CD8-positive, alpha-beta memory T cell (primary cell): Measurements from ENCODE around the gene BPIFB3. TPM values are rescaled to one million over a fixed set of nuclear protein-coding genes. Genes with fewer than 3 reads are reported as not detected.

Source experiments
- CTCF ChIA-PET: fragments of 350-600 bp; sonication (Branson Sonifier 250); formaldehyde crosslinking; loops from one replicate; lab custom pipeline; 2021; ENCODE audit warnings: antibody characterized with exemption; lab: Charles Lee
- POLR2A ChIA-PET: fragments of 350-600 bp; sonication (Branson Sonifier 250); formaldehyde crosslinking; loops from one replicate; lab custom pipeline; 2021; ENCODE audit warnings: antibody characterized with exemption; lab: Charles Lee
- DNase-seq, 5 donors: peaks; one replicate each; pipeline versions ENCODE4 v3.0.0 to v3.0.0-alpha.2; 2020 to 2022; ENCODE audit warnings: mixed read lengths in 1 of 5
- H3K27ac ChIP-seq: one replicate; pipeline ENCODE4 v1.7.0; 2013; ENCODE audit warnings: low read depth, mild to moderate bottlenecking, low read length, moderate library complexity
- H3K27me3 ChIP-seq: 2 replicates; pipeline ENCODE4 v1.7.0; 2013; ENCODE audit warnings: low read length, mild to moderate bottlenecking; ENCODE audit not compliant: insufficient read depth, poor library complexity, severe bottlenecking
- H3K36me3 ChIP-seq: 2 replicates; pipeline ENCODE4 v1.7.0; 2013; ENCODE audit warnings: mild to moderate bottlenecking, low read length, moderate library complexity; ENCODE audit not compliant: insufficient read depth
- H3K4me1 ChIP-seq: 2 replicates; pipeline ENCODE4 v1.7.0; 2013; ENCODE audit warnings: mild to moderate bottlenecking, low read length, moderate library complexity; ENCODE audit not compliant: insufficient read depth
- H3K4me3 ChIP-seq: 2 replicates; pipeline ENCODE4 v1.7.0; 2013; ENCODE audit warnings: mild to moderate bottlenecking, low read length
- H3K9me3 ChIP-seq: 2 replicates; pipeline ENCODE4 v1.7.0; 2013; ENCODE audit warnings: mild to moderate bottlenecking, low read length
- H3K27ac Mint-ChIP-seq, 8 donors: one replicate each; pipeline ENCODE4 v1.8.0; 2020 to 2021; ENCODE audit warnings: mixed read lengths in 8 of 8, mild to moderate bottlenecking in 6 of 8, inconsistent platforms in 3 of 8, moderate library complexity in 3 of 8
- H3K27me3 Mint-ChIP-seq, 2 donors: one replicate each; pipeline ENCODE4 v1.8.0; 2020 to 2021; ENCODE audit warnings: mixed read lengths in 2 of 2, mild to moderate bottlenecking in 1 of 2, moderate library complexity in 1 of 2
- H3K36me3 Mint-ChIP-seq, 3 donors: one replicate each; pipeline ENCODE4 v1.8.0; 2020 to 2021; ENCODE audit warnings: mixed read lengths in 3 of 3, inconsistent platforms in 1 of 3, mild to moderate bottlenecking in 1 of 3
- H3K4me1 Mint-ChIP-seq, 3 donors: one replicate each; pipeline ENCODE4 v1.8.0; 2020 to 2021; ENCODE audit warnings: mixed read lengths in 3 of 3, inconsistent platforms in 1 of 3, mild to moderate bottlenecking in 1 of 3
- H3K4me3 Mint-ChIP-seq, 7 donors: one replicate each; pipeline ENCODE4 v1.8.0; 2020 to 2021; ENCODE audit warnings: mixed read lengths in 7 of 7, mild to moderate bottlenecking in 6 of 7, moderate library complexity in 4 of 7, inconsistent platforms in 2 of 7
- H3K9me3 Mint-ChIP-seq, 5 donors: one replicate each; pipeline ENCODE4 v1.8.0; 2020 to 2022; ENCODE audit warnings: mixed read lengths in 5 of 5, mild to moderate bottlenecking in 3 of 5, moderate library complexity in 2 of 5, inconsistent platforms in 1 of 5
- polyA plus RNA-seq: library from polyadenylated mRNA; unstranded; fragments of 300-500 nt; fragmentation: Illumina TruSeq; gene quantifications from one replicate; pipeline ENCODE4 v1.2.3, GENCODE V29; 2021
- total RNA-seq, 2 experiments: library from RNA; stranded (reverse); gene quantifications; one replicate each; pipeline ENCODE4 v1.2.3, GENCODE V29; 2021

Gene BPIFB3
- total and polyA plus RNA-seq, 3 experiments from 2014 or later: not detected

GRCh38 chr20:33025318-33025876 lies 28.3 kb upstream of the BPIFB3 start:
- H3K27me3 Mint-ChIP-seq: no peaks in the 10 kb centered on the region
- Histone ChIP-seq H3K4me3 (no peak overlapping the region), H3K27me3 (no peaks in the 10 kb centered on the region), H3K36me3 (no peaks in the 10 kb centered on the region), H3K27ac (no peak overlapping the region), H3K4me1 (no peaks in the 10 kb centered on the region), H3K9me3 (no peaks in the 10 kb centered on the region)
- no peak for DNase-seq
- CTCF ChIA-PET: no interaction called here
- POLR2A ChIA-PET: no interaction called here
- no peaks in the 10 kb centered on the region for H3K4me1 Mint-ChIP-seq
- no peaks in the 10 kb centered on the region for H3K9me3 Mint-ChIP-seq
- H3K27ac Mint-ChIP-seq: no peak overlapping the region
- no peaks in the 10 kb centered on the region for H3K36me3 Mint-ChIP-seq
- no peak overlapping the region for H3K4me3 Mint-ChIP-seq

DNA sequence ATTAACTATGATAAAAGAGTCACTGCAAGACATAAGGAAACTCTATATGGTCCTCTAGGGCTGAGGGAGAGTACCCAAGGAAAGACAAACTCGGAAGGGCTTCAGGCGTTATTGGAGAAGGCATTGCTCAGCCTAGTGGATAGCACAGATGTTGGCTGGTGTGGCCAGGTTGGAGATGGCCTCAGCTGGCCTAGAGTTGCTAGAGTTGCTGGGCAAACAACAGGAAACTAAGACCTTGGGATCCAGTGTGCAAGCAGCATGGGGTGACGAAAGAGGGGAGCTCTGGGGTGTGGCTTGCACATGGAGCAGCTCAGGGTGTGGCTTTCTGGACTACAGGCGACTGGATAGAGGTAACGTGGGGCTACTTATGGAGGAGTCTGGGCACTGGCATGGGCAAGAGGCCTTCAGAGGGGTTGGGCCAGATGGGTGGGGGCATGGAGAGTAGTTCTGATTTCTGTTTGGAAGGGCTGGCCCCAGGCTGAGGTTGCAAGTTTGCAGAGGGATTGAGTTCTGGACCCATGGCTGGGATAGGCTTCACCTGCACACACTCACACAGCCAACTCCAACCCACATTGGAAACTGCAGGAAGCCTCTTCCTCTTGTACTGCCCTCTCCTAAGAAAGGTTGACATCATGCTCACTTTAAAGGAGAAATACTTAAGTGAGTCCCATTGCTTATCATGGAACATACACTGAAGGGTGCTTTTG lies 27.5 kb upstream of the BPIFB3 start:
- Histone ChIP-seq H3K4me1 (no peaks in the 10 kb centered on the region), H3K9me3 (no peaks in the 10 kb centered on the region), H3K27ac (no peak overlapping the region), H3K4me3 (no peak overlapping the region), H3K27me3 (no peaks in the 10 kb centered on the region), H3K36me3 (no peaks in the 10 kb centered on the region)
- ChIA-PET POLR2A (no interaction called here), CTCF (no interaction called here)
- Mint-ChIP-seq H3K4me3 (no peak overlapping the region), H3K36me3 (no peaks in the 10 kb centered on the region), H3K9me3 (no peaks in the 10 kb centered on the region), H3K4me1 (no peaks in the 10 kb centered on the region), H3K27ac (no peak overlapping the region), H3K27me3 (no peaks in the 10 kb centered on the region)
- DNase-seq: no peak

GRCh38 chr20:33026779-33027759 lies 26.6 kb upstream of the BPIFB3 start:
- no peaks in the 10 kb centered on the region for H3K36me3 ChIP-seq
- POLR2A ChIA-PET: no interaction called here
- DNase-seq: no peak
- Mint-ChIP-seq H3K27ac (no peak overlapping the region), H3K4me3 (no peak overlapping the region), H3K9me3 (no peaks in the 10 kb centered on the region), H3K27me3 (no peaks in the 10 kb centered on the region), H3K4me1 (no peaks in the 10 kb centered on the region), H3K36me3 (no peaks in the 10 kb centered on the region)
- H3K27ac ChIP-seq: no peak overlapping the region
- no peaks in the 10 kb centered on the region for H3K27me3 ChIP-seq
- H3K4me3 ChIP-seq: no peak overlapping the region
- H3K4me1 ChIP-seq: no peaks in the 10 kb centered on the region
- CTCF ChIA-PET: no interaction called here
- no peaks in the 10 kb centered on the region for H3K9me3 ChIP-seq

- no peaks in the 10 kb centered on the region for H3K4me1 Mint-ChIP-seq
- Histone ChIP-seq H3K9me3 (no peaks in the 10 kb centered on the region), H3K4me1 (no peaks in the 10 kb centered on the region), H3K27ac (no peak overlapping the region), H3K27me3 (no peaks in the 10 kb centered on the region), H3K36me3 (no peaks in the 10 kb centered on the region), H3K4me3 (no peak overlapping the region)
- peaks cover 0 to 4% of the 10 kb centered on the region in 2 donors for H3K27me3 Mint-ChIP-seq
- H3K9me3 Mint-ChIP-seq: peaks cover 0 to 2% (median 0%) of the 10 kb centered on the region in 5 donors
- H3K4me3 Mint-ChIP-seq: no peak overlapping the region
- POLR2A ChIA-PET: no interaction called here
- peak overlapping the region in 1 of 8 donors; percentile 6 for H3K27ac Mint-ChIP-seq
- CTCF ChIA-PET: no interaction called here
- no peak for DNase-seq
- H3K36me3 Mint-ChIP-seq: peaks cover 0 to 3% (median 0%) of the 10 kb centered on the region in 3 donors
Measured at GRCh38 chr20:33027769-33028751, 25.6 kb upstream of the BPIFB3 start.

GRCh38 chr20:33028875-33029274 lies 24.8 kb upstream of the BPIFB3 start:
- H3K9me3 ChIP-seq: no peaks in the 10 kb centered on the region
- no peaks in the 10 kb centered on the region for H3K4me1 ChIP-seq
- H3K4me3 Mint-ChIP-seq: no peak overlapping the region
- POLR2A ChIA-PET: no interaction called here
- H3K4me3 ChIP-seq: no peak overlapping the region
- peaks cover 0 to 2% (median 0%) of the 10 kb centered on the region in 5 donors for H3K9me3 Mint-ChIP-seq
- peaks cover 0 to 5% (median 0%) of the 10 kb centered on the region in 3 donors for H3K36me3 Mint-ChIP-seq
- no peak for DNase-seq
- no peaks in the 10 kb centered on the region for H3K4me1 Mint-ChIP-seq
- H3K36me3 ChIP-seq: no peaks in the 10 kb centered on the region
- peaks cover 0 to 4% of the 10 kb centered on the region in 2 donors for H3K27me3 Mint-ChIP-seq
- no peak overlapping the region for H3K27ac Mint-ChIP-seq
- CTCF ChIA-PET: interaction anchor here (1.3 kb wide), 1 partner anchor 9 kb away, joined by 3 read pairs; no protein-coding TSS in a partner anchor
- no peaks in the 10 kb centered on the region for H3K27me3 ChIP-seq
- no peak overlapping the region for H3K27ac ChIP-seq

- no peak overlapping the region for H3K4me3 Mint-ChIP-seq
- no peak for DNase-seq
- H3K36me3 Mint-ChIP-seq: peaks cover 0 to 5% (median 1%) of the 10 kb centered on the region in 3 donors
- H3K27ac Mint-ChIP-seq: no peak overlapping the region
- H3K27me3 Mint-ChIP-seq: peaks cover 0 to 4% of the 10 kb centered on the region in 2 donors
- ChIA-PET CTCF (interaction anchor here (1.3 kb wide), 1 partner anchor 10 kb away, joined by 3 read pairs; no protein-coding TSS in a partner anchor), POLR2A (no interaction called here)
- Histone ChIP-seq H3K27ac (no peak overlapping the region), H3K4me3 (no peak overlapping the region), H3K9me3 (no peaks in the 10 kb centered on the region), H3K27me3 (no peaks in the 10 kb centered on the region), H3K4me1 (no peaks in the 10 kb centered on the region), H3K36me3 (no peaks in the 10 kb centered on the region)
- H3K9me3 Mint-ChIP-seq: peaks cover 0 to 2% (median 2%) of the 10 kb centered on the region in 5 donors
- no peaks in the 10 kb centered on the region for H3K4me1 Mint-ChIP-seq
Measured at GRCh38 chr20:33030076-33030475, 23.6 kb upstream of the BPIFB3 start.

- Histone ChIP-seq H3K27ac (no peak overlapping the region), H3K4me1 (no peaks in the 10 kb centered on the region), H3K9me3 (no peaks in the 10 kb centered on the region), H3K27me3 (no peaks in the 10 kb centered on the region), H3K4me3 (no peak overlapping the region), H3K36me3 (no peaks in the 10 kb centered on the region)
- POLR2A ChIA-PET: no interaction called here
- CTCF ChIA-PET: interaction anchor here (1.3 kb wide), 1 partner anchor 11 kb away, joined by 3 read pairs; no protein-coding TSS in a partner anchor
- H3K36me3 Mint-ChIP-seq: peaks cover 0 to 5% (median 1%) of the 10 kb centered on the region in 3 donors
- no peak for DNase-seq
- peak overlapping the region in 3 of 8 donors; percentile 42 to 96 (median 51) for H3K27ac Mint-ChIP-seq
- no peaks in the 10 kb centered on the region for H3K4me1 Mint-ChIP-seq
- no peak overlapping the region for H3K4me3 Mint-ChIP-seq
- H3K9me3 Mint-ChIP-seq: peaks cover 0 to 2% (median 2%) of the 10 kb centered on the region in 5 donors
- peaks cover 0 to 4% of the 10 kb centered on the region in 2 donors for H3K27me3 Mint-ChIP-seq
Measured at GRCh38 chr20:33030569-33030968, 23.1 kb upstream of the BPIFB3 start.
